ENCODE data around the gene PPP2R3B. TPM values are rescaled to one million over a fixed set of nuclear protein-coding genes. Genes with fewer than 3 reads are reported as not detected.

Gene PPP2R3B
- total RNA-seq, 1 donor from 2014 or later = 65.2 TPM

- no peak overlapping the region for H3K27ac Mint-ChIP-seq
- H3K4me1 Mint-ChIP-seq = peaks cover 25% of the 10 kb centered on the region
- TF ChIP-seq CTCF (IDR thresholded peaks at IDR 0.05; ENCODE audit: unreplicated experiment) = no peak
- no peak for DNase-seq (ENCODE audit: low spot score in 2 of 2, unreplicated experiment in 2 of 2)
- no peak overlapping the region for H3K4me3 Mint-ChIP-seq
- H3K9me3 Mint-ChIP-seq = no peaks in the 10 kb centered on the region
- H3K27me3 Mint-ChIP-seq (ENCODE audit: low read depth) = peaks cover 43% of the 10 kb centered on the region
- no peaks in the 10 kb centered on the region for H3K36me3 Mint-ChIP-seq
Observed at GRCh38 chrX:370963-371745, 15.6 kb downstream of the PPP2R3B start.

- no peak for DNase-seq (ENCODE audit: low spot score in 2 of 2, unreplicated experiment in 2 of 2)
- H3K36me3 Mint-ChIP-seq = no peaks in the 10 kb centered on the region
- H3K27me3 Mint-ChIP-seq (ENCODE audit: low read depth) = peaks cover 38% of the 10 kb centered on the region
- H3K27ac Mint-ChIP-seq = no peak overlapping the region
- H3K9me3 Mint-ChIP-seq = no peaks in the 10 kb centered on the region
- peaks cover 25% of the 10 kb centered on the region for H3K4me1 Mint-ChIP-seq
- no peak overlapping the region for H3K4me3 Mint-ChIP-seq
- TF ChIP-seq CTCF (IDR thresholded peaks at IDR 0.05; ENCODE audit: unreplicated experiment) = no peak
Observed at GRCh38 chrX:370244-370962, 16.3 kb downstream of the PPP2R3B start.

- Mint-ChIP-seq H3K9me3 (no peaks in the 10 kb centered on the region), H3K4me3 (no peak overlapping the region), H3K4me1 (peaks cover 21% of the 10 kb centered on the region), H3K27me3 (ENCODE audit: low read depth) (peaks cover 31% of the 10 kb centered on the region), H3K36me3 (no peaks in the 10 kb centered on the region), H3K27ac (no peak overlapping the region)
- TF ChIP-seq CTCF (IDR thresholded peaks at IDR 0.05; ENCODE audit: unreplicated experiment) = no peak
- no peak for DNase-seq (ENCODE audit: low spot score in 2 of 2, unreplicated experiment in 2 of 2)
Observed at GRCh38 chrX:369563-370101, 17.1 kb downstream of the PPP2R3B start.

GRCh38 chrX:368811-369562, 17.7 kb downstream of the PPP2R3B start:
- Mint-ChIP-seq H3K27me3 (ENCODE audit: low read depth) (peaks cover 25% of the 10 kb centered on the region), H3K4me1 (peaks cover 15% of the 10 kb centered on the region)
- no peak for DNase-seq (ENCODE audit: low spot score in 2 of 2, unreplicated experiment in 2 of 2)

More at GRCh38 chrX:368811-369562, 17.7 kb downstream of the PPP2R3B start:
- H3K4me3 Mint-ChIP-seq = no peak overlapping the region
- peak overlapping the region; percentile 71 for H3K27ac Mint-ChIP-seq
- TF ChIP-seq CTCF (IDR thresholded peaks at IDR 0.05; ENCODE audit: unreplicated experiment) = no peak
- no peaks in the 10 kb centered on the region for H3K36me3 Mint-ChIP-seq
- H3K9me3 Mint-ChIP-seq = no peaks in the 10 kb centered on the region
